Erythroblast (primary cell): ENCODE results near the gene RNF141.

Experiments used
- DNase-seq, 2 experiments: peaks; one replicate each; lab custom pipeline; 2025; lab: John Stamatoyannopoulos, UW
- GATA1 ChIP-seq: IDR thresholded peaks from 2 replicates; pipeline ENCODE4 v1.6.1; 2011; ENCODE audit warnings: low read depth, mild to moderate bottlenecking, control low read depth, low read length, moderate library complexity
- POLR2A ChIP-seq: IDR thresholded peaks from 2 replicates; pipeline ENCODE4 v1.6.1; 2011; ENCODE audit warnings: mild to moderate bottlenecking, low read length

RNF141 gene

DNA sequence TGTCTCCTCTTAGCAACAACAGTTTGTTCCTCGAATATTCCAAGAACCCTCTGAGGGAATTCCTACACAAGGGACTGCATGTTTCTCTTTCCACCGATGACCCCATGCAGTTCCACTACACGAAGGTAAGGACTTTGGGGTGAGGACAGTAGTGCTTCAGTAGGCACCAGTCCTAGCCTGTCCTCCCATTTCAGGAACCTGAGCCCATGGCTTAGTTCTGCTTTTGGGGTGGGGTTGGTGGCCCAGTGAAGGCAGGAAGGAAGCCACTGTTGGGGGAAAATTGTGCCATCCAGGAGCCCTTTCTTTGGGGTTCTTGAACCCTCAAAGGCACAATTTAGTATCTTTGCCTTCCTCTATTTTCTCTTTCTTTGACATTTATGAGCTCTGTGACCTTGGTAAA lies 38.2 kb downstream of the RNF141 start:
- TF ChIP-seq POLR2A (no peak), GATA1 (no peak)

DNA sequence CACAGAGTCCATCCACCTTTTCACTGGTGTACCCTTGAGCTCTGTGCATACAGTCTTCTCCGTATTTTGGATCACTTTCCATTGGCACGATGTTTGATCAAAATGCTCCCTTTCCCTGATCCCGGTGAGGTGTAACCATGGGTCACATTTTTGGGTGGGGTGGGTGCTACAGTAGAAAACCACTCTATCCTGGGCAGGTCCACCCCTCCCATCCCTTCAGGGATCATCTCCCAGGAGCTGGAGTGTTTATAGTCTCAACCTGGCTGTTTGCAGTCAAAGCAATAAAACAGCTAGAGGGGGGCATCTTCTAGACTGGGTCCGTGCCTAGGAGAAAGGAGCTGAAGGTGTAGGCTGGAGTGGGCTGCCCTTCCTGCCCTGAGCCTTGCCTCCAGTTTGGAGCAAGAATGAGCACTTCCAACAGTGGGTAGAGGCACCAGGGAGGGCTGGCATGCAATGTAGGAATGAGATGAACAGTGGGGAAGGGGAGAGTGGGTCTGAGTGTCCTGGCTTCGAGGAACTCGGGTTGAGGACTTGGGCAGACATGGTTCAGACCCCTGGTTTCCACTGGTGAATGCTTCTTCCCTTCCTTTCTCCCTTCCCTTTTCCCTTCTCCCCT lies 38.8 kb downstream of the RNF141 start:
- TF ChIP-seq POLR2A = no peak
- TF ChIP-seq GATA1 = no peak
- DNase-seq = no peak

More for the DNA sequence above, 38.2 kb downstream of the RNF141 start:
- DNase-seq = no peak

DNA sequence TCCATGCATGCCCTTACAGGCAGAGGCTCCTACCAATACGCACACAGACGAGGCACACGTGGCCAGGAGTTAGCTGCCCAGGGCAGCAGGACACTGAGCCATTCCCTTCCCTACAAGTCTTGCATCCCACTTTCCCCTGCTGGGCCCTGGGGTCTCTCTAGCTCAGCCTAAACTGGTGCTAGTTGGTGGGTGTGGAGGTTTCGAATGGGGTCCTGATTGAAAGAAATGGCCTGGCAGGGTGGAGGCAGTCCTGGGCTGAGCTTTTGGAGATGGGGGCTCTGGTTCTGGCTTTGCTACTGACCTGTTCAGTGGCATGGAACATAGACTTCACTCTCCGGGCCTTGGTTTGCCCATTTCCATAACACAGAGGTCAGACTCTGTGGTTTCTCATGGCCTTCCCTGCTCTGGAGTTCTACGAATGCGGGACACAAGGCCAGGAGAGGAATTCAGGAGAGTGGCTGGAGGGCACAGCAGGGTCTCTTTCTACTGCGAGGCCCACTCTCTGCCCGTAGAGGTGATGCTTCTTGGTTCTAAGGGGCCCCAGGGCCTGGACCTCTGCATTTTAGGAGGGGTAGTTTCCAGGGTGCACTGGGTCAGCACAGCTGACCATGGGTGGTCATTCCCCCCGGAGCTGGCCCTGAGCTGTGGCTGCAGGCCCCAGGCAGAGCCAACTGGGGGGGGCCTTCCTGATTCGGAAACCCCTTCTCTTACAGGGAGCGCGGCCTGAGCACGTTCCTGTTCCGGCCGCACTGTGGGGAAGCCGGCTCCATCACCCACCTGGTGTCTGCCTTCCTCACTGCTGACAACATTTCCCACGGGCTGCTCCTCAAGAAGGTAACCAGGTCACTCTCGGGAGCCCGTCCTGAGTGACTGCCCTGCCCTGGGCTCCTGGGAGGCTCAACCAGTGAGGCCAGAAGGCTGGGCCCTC lies 40.0 kb downstream of the RNF141 start:
- TF ChIP-seq GATA1 (no peak), POLR2A (no peak)
- DNase-seq = no peak

DNA sequence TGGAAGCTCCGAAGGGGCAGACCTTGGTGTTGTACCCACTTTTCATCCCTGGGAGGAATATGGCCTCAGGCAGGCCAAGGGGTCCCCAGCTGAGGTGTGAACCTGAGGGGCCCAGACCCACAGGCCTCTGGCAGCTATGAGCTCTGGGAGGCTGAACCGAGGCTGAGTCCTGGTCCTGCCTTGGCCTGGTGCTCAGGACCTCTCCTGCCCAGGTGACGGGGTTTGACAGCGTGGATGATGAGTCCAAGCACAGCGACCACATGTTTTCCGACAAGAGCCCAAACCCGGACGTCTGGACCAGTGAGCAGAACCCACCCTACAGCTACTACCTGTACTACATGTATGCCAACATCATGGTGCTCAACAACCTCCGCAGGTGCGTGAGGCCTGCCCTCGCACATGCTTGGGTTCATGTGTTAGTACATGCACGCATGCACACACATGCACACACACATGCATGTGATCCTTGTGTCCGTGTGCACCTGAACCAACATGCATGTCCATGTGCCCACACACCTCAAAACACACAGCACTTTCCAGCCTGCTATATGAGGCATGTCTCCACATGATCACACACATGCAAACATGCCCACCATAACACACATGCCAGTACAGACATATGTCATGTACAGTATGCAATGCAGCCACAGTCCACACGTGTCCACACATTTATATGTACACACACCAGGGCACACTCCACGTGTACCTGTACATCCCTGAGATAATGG lies 40.9 kb downstream of the RNF141 start:
- no peak for TF ChIP-seq POLR2A
- TF ChIP-seq GATA1 = no peak
- no peak for DNase-seq

DNA sequence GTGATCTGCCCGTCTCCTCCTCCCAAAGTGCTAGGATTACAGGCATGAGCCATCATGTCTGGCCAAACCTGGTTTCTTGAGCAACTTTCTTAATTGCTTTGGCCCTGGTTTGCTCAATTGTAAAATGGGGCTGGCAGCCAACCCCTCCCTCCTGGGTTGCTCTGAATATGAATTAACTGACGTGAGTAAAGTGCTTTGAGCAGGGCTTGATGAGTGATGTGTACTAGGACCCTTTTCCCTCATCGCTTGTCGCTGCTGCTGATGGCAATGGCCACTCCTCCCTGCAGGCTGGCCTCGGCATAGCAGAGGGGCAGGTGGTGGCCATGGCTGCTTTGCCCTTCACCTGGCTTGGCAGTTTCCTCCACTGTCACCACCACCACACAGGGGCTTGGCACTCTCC lies 41.5 kb downstream of the RNF141 start:
- no peak for DNase-seq

DNA sequence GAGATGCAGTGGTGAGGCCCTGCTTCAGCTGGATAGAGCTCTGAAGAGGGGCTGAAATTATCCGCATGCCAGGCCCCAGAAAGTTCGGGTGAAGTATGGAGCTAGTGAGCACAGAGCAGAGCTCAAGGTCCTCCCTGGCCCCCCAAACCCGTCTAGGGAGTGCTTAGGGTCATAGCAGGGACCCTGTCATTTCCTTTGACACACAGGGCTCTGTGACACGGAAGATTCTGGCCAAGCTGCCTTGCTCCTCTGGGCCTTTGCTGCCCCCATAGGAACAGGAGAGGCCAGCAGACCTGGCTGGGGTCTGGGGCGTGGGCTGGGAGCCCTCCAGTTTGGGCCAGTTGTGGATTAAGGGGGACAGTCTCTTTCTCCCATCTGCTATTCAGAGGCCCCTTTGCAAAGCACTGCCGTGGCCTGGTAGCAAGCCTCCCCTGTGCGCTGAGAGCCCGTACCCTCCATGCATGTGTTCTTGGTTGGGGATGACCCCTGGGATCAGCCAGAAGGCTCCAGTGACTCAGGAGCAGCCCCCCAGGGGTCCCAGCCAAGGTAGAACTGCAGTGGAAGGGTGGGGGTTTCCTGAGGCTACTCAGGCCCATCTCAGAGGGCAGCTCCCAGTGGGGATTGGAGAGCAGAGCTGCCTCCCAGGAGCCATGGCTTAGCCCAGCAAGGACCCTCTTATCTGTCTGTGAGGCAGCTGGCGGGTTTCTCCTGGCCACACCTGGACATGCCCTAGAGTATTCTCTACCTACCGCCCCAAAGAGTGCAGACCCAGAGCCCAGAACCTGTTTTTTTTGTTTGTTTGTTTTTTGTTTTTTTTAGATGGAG lies 42.3 kb downstream of the RNF141 start:
- DNase-seq = no peak
- TF ChIP-seq GATA1 (no peak), POLR2A (no peak)

More for the DNA sequence above, 41.5 kb downstream of the RNF141 start:
- TF ChIP-seq GATA1 = no peak
- TF ChIP-seq POLR2A = no peak

DNA sequence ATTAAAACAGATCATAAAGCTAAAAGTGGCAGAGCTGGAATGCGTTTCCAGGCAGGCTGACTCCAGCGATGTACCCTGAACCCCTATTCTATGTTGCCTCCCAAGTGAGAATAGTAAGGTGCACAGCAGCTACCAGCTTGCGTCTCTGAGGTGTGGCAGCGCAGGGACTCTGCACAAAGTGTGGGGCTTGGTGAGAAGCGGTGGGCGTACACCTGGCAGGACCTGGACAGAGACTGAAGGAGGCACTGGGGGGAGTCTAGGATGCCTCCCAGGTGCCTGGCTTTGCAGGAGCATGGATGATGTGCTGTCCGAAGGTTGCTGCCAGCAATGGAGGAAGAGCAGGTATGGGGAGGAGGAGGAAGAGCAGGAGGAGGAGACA lies 43.0 kb downstream of the RNF141 start:
- TF ChIP-seq GATA1 (no peak), POLR2A (no peak)
- DNase-seq = no peak

DNA sequence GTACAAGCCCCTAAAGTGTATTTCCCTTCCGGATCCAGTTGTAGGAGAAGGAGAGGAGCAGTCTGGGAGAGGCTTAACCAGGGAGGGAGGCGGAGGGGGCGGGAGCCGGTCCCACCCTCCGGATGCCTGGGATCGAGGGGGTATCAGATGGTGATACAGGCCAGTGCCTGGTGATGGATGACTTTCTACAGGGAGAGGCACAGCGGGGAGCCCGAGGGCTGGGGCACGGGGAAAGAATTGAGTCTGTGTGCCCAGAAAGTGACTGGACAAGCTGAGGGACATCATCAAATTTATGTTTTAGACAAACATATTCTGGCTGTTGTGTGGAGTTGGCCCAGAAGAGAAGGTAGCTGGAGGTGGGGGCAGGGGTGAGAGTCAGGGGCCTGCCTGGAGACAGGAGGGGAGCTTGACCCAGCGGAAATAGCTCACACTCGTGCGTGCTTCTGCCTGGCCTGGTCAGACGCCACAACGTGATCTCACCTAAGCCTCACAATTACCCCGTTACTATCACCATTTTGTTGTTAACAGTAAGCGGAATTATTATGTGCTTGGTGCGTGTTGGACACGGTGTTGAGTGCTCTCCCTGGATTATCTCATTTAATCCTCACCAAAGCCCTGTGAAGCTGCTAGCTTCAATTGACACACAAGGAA lies 43.5 kb downstream of the RNF141 start:
- no peak for TF ChIP-seq GATA1
- no peak for TF ChIP-seq POLR2A
- DNase-seq = no peak

DNA sequence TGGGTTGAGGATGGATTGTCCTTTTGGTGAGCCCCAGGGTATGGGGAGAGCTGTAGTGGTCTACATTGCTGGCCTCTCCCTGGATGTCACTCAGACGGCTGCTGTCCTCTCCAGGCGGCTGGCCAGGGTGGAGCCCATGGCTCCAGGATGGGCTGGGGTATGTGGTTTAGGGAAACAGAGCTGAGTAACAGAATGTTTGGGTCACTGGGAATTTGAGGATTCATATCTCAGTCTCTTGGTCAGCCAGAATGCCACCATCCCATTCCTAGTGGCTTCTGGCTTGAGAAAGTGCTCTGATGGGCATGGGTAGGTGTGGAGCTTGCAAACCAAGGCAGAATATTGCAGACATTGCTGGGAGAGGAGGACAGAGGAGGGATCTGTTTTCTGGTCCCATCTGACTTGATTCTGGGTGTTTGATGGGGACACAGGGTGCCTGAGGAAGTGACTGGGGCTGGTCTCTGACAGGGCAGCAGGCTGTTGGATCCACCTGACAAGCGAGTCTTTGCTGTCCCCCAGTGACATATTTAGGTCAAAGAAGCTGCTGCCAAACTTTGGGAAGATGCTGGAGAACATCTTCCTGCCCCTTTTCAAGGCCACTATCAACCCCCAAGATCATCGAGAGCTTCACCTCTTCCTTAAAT lies 44.6 kb downstream of the RNF141 start:
- no peak for DNase-seq
- TF ChIP-seq POLR2A = no peak
- TF ChIP-seq GATA1 = no peak

DNA sequence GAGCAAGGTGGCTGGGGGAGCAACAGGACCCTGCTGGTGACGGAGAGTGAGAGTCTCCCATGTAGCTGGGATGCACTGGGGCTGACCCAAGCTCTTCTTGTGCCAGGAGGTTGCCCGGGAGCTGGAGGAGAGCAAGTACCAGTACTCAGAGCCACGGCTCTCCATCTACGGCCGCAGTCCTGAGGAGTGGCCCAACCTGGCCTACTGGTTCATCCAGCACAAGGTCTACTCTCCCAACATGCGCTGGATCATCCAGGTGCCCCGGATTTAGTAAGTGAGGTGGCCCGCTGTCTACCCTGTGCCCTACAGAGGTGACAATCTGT lies 45.6 kb downstream of the RNF141 start:
- DNase-seq = no peak
- no peak for TF ChIP-seq POLR2A
- no peak for TF ChIP-seq GATA1

DNA sequence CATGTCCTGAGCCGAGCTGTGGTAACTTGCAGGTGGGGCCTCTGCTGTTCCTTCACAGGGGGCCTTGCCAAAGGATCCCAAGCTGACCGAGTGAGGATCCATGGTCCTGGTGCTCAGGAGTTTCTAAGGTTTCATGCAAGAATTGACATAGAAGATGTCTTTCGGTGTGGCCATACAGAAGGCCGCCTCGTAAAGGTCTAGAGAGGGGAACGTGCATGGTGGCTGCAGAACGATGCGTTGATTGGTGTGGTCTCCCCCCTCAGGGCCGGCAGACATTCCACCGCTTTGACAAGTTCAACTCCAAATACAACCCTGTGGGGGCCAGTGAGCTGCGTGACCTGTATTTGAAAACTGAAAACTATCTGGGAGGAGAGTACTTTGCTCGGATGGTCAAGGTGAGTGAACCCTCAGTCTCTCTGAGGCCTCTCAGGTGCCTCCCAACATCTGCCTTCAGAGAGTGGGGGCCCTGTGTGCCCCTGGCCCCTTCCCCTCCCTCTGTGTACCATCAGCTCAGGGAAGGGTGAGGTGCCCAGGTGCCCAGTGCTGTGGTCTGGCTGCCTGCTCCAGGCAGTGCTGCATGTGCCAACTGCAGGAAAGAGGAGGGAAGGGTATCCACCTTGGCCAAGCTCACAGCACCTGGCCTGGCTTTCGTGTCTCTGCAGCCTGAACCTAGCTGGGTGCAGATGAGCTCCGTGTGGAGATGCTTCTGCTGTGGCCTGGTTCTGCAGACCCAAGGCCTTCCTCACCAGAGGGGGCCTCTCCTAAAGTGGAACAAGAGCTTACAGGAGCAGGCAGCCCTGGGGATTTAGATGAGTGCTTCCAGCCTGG lies 46.1 kb downstream of the RNF141 start:
- TF ChIP-seq POLR2A (no peak), GATA1 (no peak)

DNA sequence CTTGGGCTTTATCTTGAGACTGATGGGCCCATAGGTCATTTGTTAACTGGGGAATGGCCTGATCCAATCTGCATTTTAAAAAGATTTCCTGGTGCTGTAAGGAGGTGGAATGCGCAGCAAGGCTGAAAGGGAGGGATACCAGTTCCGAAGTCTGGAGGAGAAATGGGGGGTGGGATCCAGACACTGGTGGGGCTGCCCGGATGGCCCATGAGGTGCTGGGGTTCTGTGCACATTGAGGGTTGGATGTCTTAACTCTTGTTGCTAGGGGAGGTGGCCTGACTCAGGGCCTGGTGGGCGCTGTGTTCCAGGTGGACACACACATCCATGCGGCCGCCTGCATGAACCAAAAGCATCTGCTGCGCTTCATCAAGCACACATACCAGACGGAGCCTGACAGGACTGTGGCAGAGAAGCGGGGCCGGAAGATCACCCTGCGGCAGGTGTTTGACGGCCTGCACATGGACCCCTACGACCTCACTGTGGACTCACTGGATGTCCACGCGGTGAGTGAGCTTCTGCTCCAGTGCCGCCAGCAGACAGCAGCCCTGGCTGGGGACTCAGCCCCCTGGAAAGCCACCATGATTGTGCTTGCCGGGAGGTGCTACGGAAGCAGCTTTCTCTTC lies 47.8 kb downstream of the RNF141 start:
- TF ChIP-seq GATA1 = no peak
- no peak for TF ChIP-seq POLR2A
- no peak for DNase-seq

More for the DNA sequence above, 46.1 kb downstream of the RNF141 start:
- DNase-seq = no peak
